GM23338 (cell line): Measurements from ENCODE around the gene AFAP1. TPM values are rescaled to one million over a fixed set of nuclear protein-coding genes. Genes with fewer than 3 reads are reported as not detected.

ENCODE experiments used
- ATAC-seq: fragments of 200-7000 bp; cut with Tn5 transposase; 3 replicates; pipeline ENCODE4 v1.9.1; 2020
- DNase-seq: peaks from one replicate; pipeline ENCODE4 v3.0.0-alpha.2; 2015; ENCODE audit warnings: low spot score
- H2AFZ ChIP-seq: fragments of 200-600 bp; sonication (generic); 2 replicates; pipeline ENCODE4 v1.8.0; 2016; ENCODE audit warnings: antibody characterized with exemption, mild to moderate bottlenecking, moderate library complexity
- H3F3A ChIP-seq: fragments of 200-600 bp; sonication (generic); replicated peaks from 2 replicates; pipeline ENCODE4 v1.8.0; 2017; ENCODE audit warnings: antibody characterized with exemption, mixed run types, low read depth
- H3K27ac ChIP-seq: fragments of 200-600 bp; sonication (generic); 2 replicates; pipeline ENCODE4 v1.6.1; 2016; ENCODE audit warnings: low read depth
- H3K27me3 ChIP-seq: fragments of 200-600 bp; sonication (generic); 2 replicates; pipeline ENCODE4 v1.8.0; 2016; ENCODE audit warnings: mild to moderate bottlenecking, mixed run types, moderate library complexity; ENCODE audit not compliant: insufficient read depth
- H3K36me3 ChIP-seq: fragments of 200-600 bp; sonication (generic); 2 replicates; pipeline ENCODE4 v1.8.0; 2016; ENCODE audit warnings: mild to moderate bottlenecking; ENCODE audit not compliant: insufficient read depth
- H3K4me1 ChIP-seq: fragments of 200-600 bp; sonication (generic); 2 replicates; pipeline ENCODE4 v1.8.0; 2016; ENCODE audit warnings: mild to moderate bottlenecking, moderate library complexity; ENCODE audit not compliant: insufficient read depth
- H3K4me2 ChIP-seq: fragments of 200-600 bp; sonication (generic); 2 replicates; pipeline ENCODE4 v1.7.1; 2017; ENCODE audit warnings: mixed run types
- H3K4me3 ChIP-seq: fragments of 200-600 bp; sonication (generic); 2 replicates; pipeline ENCODE4 v1.6.1; 2016; ENCODE audit warnings: mixed run types
- H3K79me2 ChIP-seq: fragments of 200-600 bp; sonication (generic); replicated peaks from 2 replicates; pipeline ENCODE4 v1.8.0; 2017; ENCODE audit warnings: mild to moderate bottlenecking; ENCODE audit not compliant: insufficient read depth
- H3K9me2 ChIP-seq: fragments of 200-600 bp; sonication (generic); 2 replicates; pipeline ENCODE4 v1.8.0; 2017; ENCODE audit not compliant: insufficient read depth
- H4K20me1 ChIP-seq: fragments of 200-600 bp; sonication (generic); replicated peaks from 2 replicates; pipeline ENCODE4 v1.8.0; 2017; ENCODE audit warnings: mild to moderate bottlenecking; ENCODE audit not compliant: insufficient read depth
- H3K27ac Mint-ChIP-seq: 2 replicates; pipeline ENCODE4 v1.8.0; 2020; ENCODE audit warnings: inconsistent platforms, mild to moderate bottlenecking, moderate library complexity, mixed read lengths
- H3K27me3 Mint-ChIP-seq: 3 replicates; pipeline ENCODE4 v1.8.0; 2022; ENCODE audit warnings: low read depth, mild to moderate bottlenecking, moderate library complexity, mixed read lengths, inconsistent platforms; ENCODE audit not compliant: insufficient read depth, poor library complexity
- H3K36me3 Mint-ChIP-seq: 3 replicates; pipeline ENCODE4 v1.8.0; 2021; ENCODE audit warnings: low read depth, mild to moderate bottlenecking, inconsistent platforms, moderate library complexity, mixed read lengths
- H3K4me1 Mint-ChIP-seq: 3 replicates; pipeline ENCODE4 v1.8.0; 2020; ENCODE audit warnings: mild to moderate bottlenecking, inconsistent platforms, mixed read lengths
- H3K4me3 Mint-ChIP-seq: 3 replicates; pipeline ENCODE4 v1.8.0; 2021; ENCODE audit warnings: moderate library complexity, mild to moderate bottlenecking, inconsistent platforms, mixed read lengths
- H3K9me3 Mint-ChIP-seq: 3 replicates; pipeline ENCODE4 v1.8.0; 2020; ENCODE audit warnings: moderate library complexity, mild to moderate bottlenecking, inconsistent platforms, mixed read lengths
- CREB1 ChIP-seq: fragments of 250-450 bp; sonication (Bioruptor Pico); IDR thresholded peaks from 2 replicates; pipeline ENCODE4 v1.5.0; 2020; ENCODE audit warnings: low read depth, mild to moderate bottlenecking, moderate library complexity
- EZH2 ChIP-seq: fragments of 200-600 bp; sonication (generic); IDR thresholded peaks from one replicate; pipeline ENCODE4 v1.8.0; 2017; ENCODE audit warnings: antibody characterized with exemption, mild to moderate bottlenecking, low read depth; ENCODE audit not compliant: unreplicated experiment
- EZH2phosphoT487 ChIP-seq: fragments of 200-600 bp; sonication (generic); IDR thresholded peaks from one replicate; pipeline ENCODE4 v1.8.1; 2018; ENCODE audit warnings: antibody characterized with exemption; ENCODE audit not compliant: unreplicated experiment
- JUNB ChIP-seq: IDR thresholded peaks from one replicate; pipeline ENCODE4 v1.6.1; 2016; ENCODE audit warnings: antibody characterized with exemption; ENCODE audit not compliant: unreplicated experiment
- NANOG ChIP-seq: IDR thresholded peaks from 2 replicates; pipeline ENCODE4 v1.6.1; 2016; ENCODE audit warnings: antibody characterized with exemption, borderline replicate concordance
- POLR2AphosphoS5 ChIP-seq: IDR thresholded peaks from 2 replicates; pipeline ENCODE4 v1.6.1; 2016; ENCODE audit warnings: antibody characterized with exemption, low read depth
- STAT1 ChIP-seq: IDR thresholded peaks from one replicate; pipeline ENCODE4 v1.6.1; 2016; ENCODE audit warnings: antibody characterized with exemption; ENCODE audit not compliant: unreplicated experiment
- ZNF114 ChIP-seq: fragments of 250-450 bp; sonication (Bioruptor Pico); IDR thresholded peaks from 2 replicates; pipeline ENCODE4 v1.5.0; 2020; ENCODE audit warnings: mild to moderate bottlenecking, moderate library complexity
- ZNF331 ChIP-seq: fragments of 250-450 bp; sonication (Bioruptor Pico); IDR thresholded peaks from 2 replicates; pipeline ENCODE4 v1.5.0; 2020; ENCODE audit warnings: low read depth, mild to moderate bottlenecking, moderate library complexity
- polyA plus RNA-seq: library from polyadenylated mRNA; unstranded; fragments of >200 nt; fragmentation: Nextera tagmentation; extraction: Ambion mirVana; gene quantifications from 2 replicates; pipeline ENCODE4 v1.2.1, GENCODE V29; 2016
- total RNA-seq: library from RNA; depleted of rRNA; stranded (reverse); fragments of >200 nt; shearing (Covaris generic); gene quantifications from 2 replicates; pipeline ENCODE4 v1.2.3, GENCODE V29; 2014
- TF ChIP-seq, protein P1 (sequence below): fragments of 250-450 bp; sonication (Bioruptor Pico); IDR thresholded peaks from 2 replicates; pipeline ENCODE4 v1.5.0; 2020; ENCODE audit warnings: mild to moderate bottlenecking, moderate library complexity
- TF ChIP-seq, protein P2 (sequence below), 2 experiments: fragments of 200-600 bp in 1 of 2; sonication (generic) in 1 of 2; conservative IDR thresholded peaks; 2 replicates each; pipeline versions ENCODE4 v1.5.1 to v1.6.1; 2016 to 2017; ENCODE audit warnings: antibody characterized with exemption in 2 of 2, low read depth in 2 of 2, mild to moderate bottlenecking in 2 of 2, moderate library complexity in 1 of 2
- TF ChIP-seq, protein P3 (sequence below): IDR thresholded peaks from 2 replicates; pipeline ENCODE4 v1.6.1; 2016; ENCODE audit warnings: antibody characterized with exemption
- TF ChIP-seq, protein P4 (sequence below): IDR thresholded peaks from one replicate; pipeline ENCODE4 v1.6.1; 2018; ENCODE audit warnings: antibody characterized with exemption; ENCODE audit not compliant: unreplicated experiment

The AFAP1 gene
- total and polyA plus RNA-seq, 2 experiments from 2014 or later, result 6.5 to 21.5 TPM

DNA sequence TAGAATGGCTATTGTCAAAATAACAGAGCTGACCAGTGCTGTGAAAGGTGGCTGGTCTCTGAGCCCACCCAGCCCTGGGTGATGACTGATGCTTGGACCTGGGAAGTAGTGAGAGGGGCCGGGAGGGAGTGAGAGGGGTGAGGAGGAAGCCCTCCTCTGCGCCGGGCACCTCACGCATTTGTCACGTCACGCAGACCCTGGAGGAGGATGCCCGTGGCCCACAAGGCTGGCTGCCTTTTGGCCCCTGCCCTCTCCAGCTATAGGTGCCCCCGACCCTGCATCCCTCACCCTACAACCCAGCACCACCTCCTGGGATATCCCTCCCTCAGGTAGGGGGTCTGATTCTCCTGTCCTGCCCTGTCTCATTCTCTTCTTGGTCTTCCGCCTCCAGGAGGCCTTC lies 207.4 kb downstream of the AFAP1 start:
- H3K4me1 Mint-ChIP-seq, result no peaks in the 10 kb centered on the region; the same call in 2 of the 3 replicates
- H3K9me3 Mint-ChIP-seq, result no peaks in the 10 kb centered on the region
- H3K36me3 Mint-ChIP-seq, result no peaks in the 10 kb centered on the region; the same call in 2 of the 3 replicates
- no peak overlapping the region for H3K4me3 ChIP-seq
- no peaks in the 10 kb centered on the region for H3F3A ChIP-seq
- TF ChIP-seq ZNF114 (CRISPR knock-in tag) (no peak), ZNF331 (CRISPR knock-in tag) (no peak), CREB1 (CRISPR knock-in tag) (no peak), STAT1 (no peak), POLR2AphosphoS5 (no peak), EZH2 (no peak), EZH2phosphoT487 (no peak), JUNB (no peak), NANOG (no peak)
- TF ChIP-seq, protein P1, sequence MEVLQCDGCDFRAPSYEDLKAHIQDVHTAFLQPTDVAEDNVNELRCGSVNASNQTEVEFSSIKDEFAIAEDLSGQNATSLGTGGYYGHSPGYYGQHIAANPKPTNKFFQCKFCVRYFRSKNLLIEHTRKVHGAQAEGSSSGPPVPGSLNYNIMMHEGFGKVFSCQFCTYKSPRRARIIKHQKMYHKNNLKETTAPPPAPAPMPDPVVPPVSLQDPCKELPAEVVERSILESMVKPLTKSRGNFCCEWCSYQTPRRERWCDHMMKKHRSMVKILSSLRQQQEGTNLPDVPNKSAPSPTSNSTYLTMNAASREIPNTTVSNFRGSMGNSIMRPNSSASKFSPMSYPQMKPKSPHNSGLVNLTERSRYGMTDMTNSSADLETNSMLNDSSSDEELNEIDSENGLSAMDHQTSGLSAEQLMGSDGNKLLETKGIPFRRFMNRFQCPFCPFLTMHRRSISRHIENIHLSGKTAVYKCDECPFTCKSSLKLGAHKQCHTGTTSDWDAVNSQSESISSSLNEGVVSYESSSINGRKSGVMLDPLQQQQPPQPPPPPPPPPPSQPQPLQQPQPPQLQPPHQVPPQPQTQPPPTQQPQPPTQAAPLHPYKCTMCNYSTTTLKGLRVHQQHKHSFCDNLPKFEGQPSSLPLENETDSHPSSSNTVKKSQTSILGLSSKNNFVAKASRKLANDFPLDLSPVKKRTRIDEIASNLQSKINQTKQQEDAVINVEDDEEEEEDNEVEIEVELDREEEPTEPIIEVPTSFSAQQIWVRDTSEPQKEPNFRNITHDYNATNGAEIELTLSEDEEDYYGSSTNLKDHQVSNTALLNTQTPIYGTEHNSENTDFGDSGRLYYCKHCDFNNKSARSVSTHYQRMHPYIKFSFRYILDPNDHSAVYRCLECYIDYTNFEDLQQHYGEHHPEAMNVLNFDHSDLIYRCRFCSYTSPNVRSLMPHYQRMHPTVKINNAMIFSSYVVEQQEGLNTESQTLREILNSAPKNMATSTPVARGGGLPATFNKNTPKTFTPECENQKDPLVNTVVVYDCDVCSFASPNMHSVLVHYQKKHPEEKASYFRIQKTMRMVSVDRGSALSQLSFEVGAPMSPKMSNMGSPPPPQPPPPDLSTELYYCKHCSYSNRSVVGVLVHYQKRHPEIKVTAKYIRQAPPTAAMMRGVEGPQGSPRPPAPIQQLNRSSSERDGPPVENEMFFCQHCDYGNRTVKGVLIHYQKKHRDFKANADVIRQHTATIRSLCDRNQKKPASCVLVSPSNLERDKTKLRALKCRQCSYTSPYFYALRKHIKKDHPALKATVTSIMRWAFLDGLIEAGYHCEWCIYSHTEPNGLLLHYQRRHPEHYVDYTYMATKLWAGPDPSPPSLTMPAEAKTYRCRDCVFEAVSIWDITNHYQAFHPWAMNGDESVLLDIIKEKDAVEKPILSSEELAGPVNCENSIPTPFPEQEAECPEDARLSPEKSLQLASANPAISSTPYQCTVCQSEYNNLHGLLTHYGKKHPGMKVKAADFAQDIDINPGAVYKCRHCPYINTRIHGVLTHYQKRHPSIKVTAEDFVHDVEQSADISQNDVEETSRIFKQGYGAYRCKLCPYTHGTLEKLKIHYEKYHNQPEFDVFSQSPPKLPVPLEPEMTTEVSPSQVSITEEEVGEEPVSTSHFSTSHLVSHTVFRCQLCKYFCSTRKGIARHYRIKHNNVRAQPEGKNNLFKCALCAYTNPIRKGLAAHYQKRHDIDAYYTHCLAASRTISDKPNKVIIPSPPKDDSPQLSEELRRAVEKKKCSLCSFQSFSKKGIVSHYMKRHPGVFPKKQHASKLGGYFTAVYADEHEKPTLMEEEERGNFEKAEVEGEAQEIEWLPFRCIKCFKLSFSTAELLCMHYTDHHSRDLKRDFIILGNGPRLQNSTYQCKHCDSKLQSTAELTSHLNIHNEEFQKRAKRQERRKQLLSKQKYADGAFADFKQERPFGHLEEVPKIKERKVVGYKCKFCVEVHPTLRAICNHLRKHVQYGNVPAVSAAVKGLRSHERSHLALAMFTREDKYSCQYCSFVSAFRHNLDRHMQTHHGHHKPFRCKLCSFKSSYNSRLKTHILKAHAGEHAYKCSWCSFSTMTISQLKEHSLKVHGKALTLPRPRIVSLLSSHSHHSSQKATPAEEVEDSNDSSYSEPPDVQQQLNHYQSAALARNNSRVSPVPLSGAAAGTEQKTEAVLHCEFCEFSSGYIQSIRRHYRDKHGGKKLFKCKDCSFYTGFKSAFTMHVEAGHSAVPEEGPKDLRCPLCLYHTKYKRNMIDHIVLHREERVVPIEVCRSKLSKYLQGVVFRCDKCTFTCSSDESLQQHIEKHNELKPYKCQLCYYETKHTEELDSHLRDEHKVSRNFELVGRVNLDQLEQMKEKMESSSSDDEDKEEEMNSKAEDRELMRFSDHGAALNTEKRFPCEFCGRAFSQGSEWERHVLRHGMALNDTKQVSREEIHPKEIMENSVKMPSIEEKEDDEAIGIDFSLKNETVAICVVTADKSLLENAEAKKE, result no peak
- TF ChIP-seq, protein P2, sequence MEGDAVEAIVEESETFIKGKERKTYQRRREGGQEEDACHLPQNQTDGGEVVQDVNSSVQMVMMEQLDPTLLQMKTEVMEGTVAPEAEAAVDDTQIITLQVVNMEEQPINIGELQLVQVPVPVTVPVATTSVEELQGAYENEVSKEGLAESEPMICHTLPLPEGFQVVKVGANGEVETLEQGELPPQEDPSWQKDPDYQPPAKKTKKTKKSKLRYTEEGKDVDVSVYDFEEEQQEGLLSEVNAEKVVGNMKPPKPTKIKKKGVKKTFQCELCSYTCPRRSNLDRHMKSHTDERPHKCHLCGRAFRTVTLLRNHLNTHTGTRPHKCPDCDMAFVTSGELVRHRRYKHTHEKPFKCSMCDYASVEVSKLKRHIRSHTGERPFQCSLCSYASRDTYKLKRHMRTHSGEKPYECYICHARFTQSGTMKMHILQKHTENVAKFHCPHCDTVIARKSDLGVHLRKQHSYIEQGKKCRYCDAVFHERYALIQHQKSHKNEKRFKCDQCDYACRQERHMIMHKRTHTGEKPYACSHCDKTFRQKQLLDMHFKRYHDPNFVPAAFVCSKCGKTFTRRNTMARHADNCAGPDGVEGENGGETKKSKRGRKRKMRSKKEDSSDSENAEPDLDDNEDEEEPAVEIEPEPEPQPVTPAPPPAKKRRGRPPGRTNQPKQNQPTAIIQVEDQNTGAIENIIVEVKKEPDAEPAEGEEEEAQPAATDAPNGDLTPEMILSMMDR (conservative IDR thresholded peaks at IDR 0.05; ENCODE audit: low read depth in 2 of 2), result no peak
- TF ChIP-seq, protein P3, sequence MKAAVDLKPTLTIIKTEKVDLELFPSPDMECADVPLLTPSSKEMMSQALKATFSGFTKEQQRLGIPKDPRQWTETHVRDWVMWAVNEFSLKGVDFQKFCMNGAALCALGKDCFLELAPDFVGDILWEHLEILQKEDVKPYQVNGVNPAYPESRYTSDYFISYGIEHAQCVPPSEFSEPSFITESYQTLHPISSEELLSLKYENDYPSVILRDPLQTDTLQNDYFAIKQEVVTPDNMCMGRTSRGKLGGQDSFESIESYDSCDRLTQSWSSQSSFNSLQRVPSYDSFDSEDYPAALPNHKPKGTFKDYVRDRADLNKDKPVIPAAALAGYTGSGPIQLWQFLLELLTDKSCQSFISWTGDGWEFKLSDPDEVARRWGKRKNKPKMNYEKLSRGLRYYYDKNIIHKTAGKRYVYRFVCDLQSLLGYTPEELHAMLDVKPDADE, result no peak
- TF ChIP-seq, protein P4, sequence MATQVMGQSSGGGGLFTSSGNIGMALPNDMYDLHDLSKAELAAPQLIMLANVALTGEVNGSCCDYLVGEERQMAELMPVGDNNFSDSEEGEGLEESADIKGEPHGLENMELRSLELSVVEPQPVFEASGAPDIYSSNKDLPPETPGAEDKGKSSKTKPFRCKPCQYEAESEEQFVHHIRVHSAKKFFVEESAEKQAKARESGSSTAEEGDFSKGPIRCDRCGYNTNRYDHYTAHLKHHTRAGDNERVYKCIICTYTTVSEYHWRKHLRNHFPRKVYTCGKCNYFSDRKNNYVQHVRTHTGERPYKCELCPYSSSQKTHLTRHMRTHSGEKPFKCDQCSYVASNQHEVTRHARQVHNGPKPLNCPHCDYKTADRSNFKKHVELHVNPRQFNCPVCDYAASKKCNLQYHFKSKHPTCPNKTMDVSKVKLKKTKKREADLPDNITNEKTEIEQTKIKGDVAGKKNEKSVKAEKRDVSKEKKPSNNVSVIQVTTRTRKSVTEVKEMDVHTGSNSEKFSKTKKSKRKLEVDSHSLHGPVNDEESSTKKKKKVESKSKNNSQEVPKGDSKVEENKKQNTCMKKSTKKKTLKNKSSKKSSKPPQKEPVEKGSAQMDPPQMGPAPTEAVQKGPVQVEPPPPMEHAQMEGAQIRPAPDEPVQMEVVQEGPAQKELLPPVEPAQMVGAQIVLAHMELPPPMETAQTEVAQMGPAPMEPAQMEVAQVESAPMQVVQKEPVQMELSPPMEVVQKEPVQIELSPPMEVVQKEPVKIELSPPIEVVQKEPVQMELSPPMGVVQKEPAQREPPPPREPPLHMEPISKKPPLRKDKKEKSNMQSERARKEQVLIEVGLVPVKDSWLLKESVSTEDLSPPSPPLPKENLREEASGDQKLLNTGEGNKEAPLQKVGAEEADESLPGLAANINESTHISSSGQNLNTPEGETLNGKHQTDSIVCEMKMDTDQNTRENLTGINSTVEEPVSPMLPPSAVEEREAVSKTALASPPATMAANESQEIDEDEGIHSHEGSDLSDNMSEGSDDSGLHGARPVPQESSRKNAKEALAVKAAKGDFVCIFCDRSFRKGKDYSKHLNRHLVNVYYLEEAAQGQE, result no peak
- no peaks in the 10 kb centered on the region for H4K20me1 ChIP-seq
- H3K27me3 Mint-ChIP-seq, result peaks cover 2% of the 10 kb centered on the region
- H3K4me1 ChIP-seq, result no peaks in the 10 kb centered on the region
- no peaks in the 10 kb centered on the region for H3K36me3 ChIP-seq
- H3K27me3 ChIP-seq, result no peaks in the 10 kb centered on the region
- no peak overlapping the region for H3K27ac ChIP-seq
- H3K4me2 ChIP-seq, result no peak overlapping the region
- no peak overlapping the region for H3K4me3 Mint-ChIP-seq
- DNase-seq, result no peak
- ATAC-seq, result no peak
- H3K27ac Mint-ChIP-seq, result no peak overlapping the region
- H3K79me2 ChIP-seq, result no peaks in the 10 kb centered on the region
- H3K9me2 ChIP-seq, result no peaks in the 10 kb centered on the region
- H2AFZ ChIP-seq, result no peak overlapping the region
